ENCODE results near the gene COPE.

Gene COPE

GRCh38 chr19:18895824-18896341 lies 23.3 kb downstream of the COPE start, which contains the start of gene CERS1:
TSS of gene CERS1 (minus strand) at chr19:18896158. CDS start at chr19:18896072, 86 bp downstream.
- no peak for DNase-seq (ENCODE audit: low read depth)
- in situ Hi-C loops (cut with HindIII; ENCODE audit: low sequenced_read_pairs) = no loop called here
- H3K4me3 ChIP-seq (ENCODE audit: low read depth, low read length) = peak within 1 kb of the TSS; percentile 40
- TF ChIP-seq CTCF (IDR thresholded peaks at IDR 0.05; ENCODE audit: low read depth, low read length, missing control alignments) = no peak

GRCh38 chr19:18895038-18895823 lies 24.0 kb downstream of the COPE start:
- DNase-seq (ENCODE audit: low read depth) = no peak
- in situ Hi-C loops (cut with HindIII; ENCODE audit: low sequenced_read_pairs) = no loop called here
- H3K4me3 ChIP-seq (ENCODE audit: low read depth, low read length) = peak overlapping the region; percentile 40
- TF ChIP-seq CTCF (IDR thresholded peaks at IDR 0.05; ENCODE audit: low read depth, low read length, missing control alignments) = peak; percentile 35

GRCh38 chr19:18894254-18895037 lies 24.7 kb downstream of the COPE start:
- in situ Hi-C loops (cut with HindIII; ENCODE audit: low sequenced_read_pairs) = no loop called here
- TF ChIP-seq CTCF (IDR thresholded peaks at IDR 0.05; ENCODE audit: low read depth, low read length, missing control alignments) = no peak
- H3K4me3 ChIP-seq (ENCODE audit: low read depth, low read length) = peak overlapping the region; percentile 40
- DNase-seq (ENCODE audit: low read depth) = no peak

DNA sequence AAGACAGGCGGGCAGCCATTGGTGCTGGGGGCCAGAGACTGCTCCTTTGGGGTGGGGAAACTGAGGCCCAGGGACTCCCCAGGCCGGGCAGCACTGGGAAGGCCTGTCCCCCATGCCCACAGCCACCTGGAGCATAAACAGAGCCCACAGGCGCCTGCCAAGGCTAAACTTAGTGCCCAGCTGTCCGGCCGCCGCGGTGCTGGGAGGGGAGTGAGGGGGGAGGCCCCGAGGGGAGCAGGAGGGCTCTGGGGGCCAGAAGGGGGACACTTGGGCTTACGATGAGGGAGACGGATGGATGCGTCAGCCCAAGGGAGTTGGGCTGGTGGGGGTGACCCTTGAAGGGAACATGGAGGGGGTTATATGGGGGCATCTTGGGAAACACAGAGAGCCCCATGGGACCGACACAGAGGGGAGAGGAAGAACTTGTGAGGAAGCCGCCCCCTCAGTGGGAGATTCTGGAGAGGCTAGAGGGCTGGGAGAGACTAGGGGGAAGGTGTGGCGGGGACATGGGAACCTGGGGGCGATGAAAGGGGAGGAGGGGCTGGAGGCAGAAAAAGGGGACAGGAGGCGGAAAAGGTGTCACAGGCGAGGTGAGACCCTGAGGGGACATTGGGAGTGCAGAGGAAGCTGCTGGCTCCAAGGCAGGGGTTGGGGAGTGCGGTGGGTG lies 25.5 kb downstream of the COPE start:
- no peak for DNase-seq (ENCODE audit: low read depth)
- no peak for TF ChIP-seq CTCF (IDR thresholded peaks at IDR 0.05; ENCODE audit: low read depth, low read length, missing control alignments)
- H3K4me3 ChIP-seq (ENCODE audit: low read depth, low read length) = no peak overlapping the region
- in situ Hi-C loops (cut with HindIII; ENCODE audit: low sequenced_read_pairs) = no loop called here

GRCh38 chr19:18889949-18890745 lies 29.0 kb downstream of the COPE start:
- no peak overlapping the region for H3K4me3 ChIP-seq (ENCODE audit: low read depth, low read length)
- no peak for DNase-seq (ENCODE audit: low read depth)
- in situ Hi-C loops (cut with HindIII; ENCODE audit: low sequenced_read_pairs) = no loop called here
- TF ChIP-seq CTCF (IDR thresholded peaks at IDR 0.05; ENCODE audit: low read depth, low read length, missing control alignments) = no peak

All from astrocyte of the cerebellum (primary cell).